ENCODE measurements around the gene CCDC148.

DNA sequence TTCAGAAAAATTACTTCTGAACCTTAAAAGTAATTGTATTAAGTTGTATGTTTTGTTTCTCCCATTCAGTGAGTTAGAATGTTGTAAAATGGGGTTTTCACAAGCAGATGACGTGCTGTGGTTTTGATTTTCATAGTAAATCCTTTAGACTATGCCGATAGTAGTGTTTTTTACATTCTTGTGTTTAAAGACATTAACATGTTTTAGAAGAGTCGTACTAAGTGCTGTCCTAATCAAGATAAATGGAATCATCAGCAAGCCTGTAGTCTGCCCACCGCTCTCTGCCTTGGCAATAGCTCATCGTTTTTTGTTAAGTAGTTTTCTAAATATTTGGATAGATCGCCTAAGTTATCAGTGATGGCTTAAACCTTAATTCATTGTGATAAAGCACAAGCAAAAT, 21.7 kb upstream of the CCDC148 start:
- TF ChIP-seq, protein P1, sequence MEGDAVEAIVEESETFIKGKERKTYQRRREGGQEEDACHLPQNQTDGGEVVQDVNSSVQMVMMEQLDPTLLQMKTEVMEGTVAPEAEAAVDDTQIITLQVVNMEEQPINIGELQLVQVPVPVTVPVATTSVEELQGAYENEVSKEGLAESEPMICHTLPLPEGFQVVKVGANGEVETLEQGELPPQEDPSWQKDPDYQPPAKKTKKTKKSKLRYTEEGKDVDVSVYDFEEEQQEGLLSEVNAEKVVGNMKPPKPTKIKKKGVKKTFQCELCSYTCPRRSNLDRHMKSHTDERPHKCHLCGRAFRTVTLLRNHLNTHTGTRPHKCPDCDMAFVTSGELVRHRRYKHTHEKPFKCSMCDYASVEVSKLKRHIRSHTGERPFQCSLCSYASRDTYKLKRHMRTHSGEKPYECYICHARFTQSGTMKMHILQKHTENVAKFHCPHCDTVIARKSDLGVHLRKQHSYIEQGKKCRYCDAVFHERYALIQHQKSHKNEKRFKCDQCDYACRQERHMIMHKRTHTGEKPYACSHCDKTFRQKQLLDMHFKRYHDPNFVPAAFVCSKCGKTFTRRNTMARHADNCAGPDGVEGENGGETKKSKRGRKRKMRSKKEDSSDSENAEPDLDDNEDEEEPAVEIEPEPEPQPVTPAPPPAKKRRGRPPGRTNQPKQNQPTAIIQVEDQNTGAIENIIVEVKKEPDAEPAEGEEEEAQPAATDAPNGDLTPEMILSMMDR (IDR thresholded peaks at IDR 0.05), result no peak
- no peak for TF ChIP-seq EZH2 (IDR thresholded peaks at IDR 0.05; ENCODE audit: borderline replicate concordance, insufficient read depth, low read depth, low read length, poor library complexity, severe bottlenecking)
